ENCODE data around the gene PIK3R3.
"Not testable (repeated sequence)": the region's sequence is repeated elsewhere in the genome, so short reads cannot be mapped to it uniquely, and the experiment has no call there.

Gene PIK3R3

GRCh38 chr1:46065405-46065804, 67.0 kb downstream of the PIK3R3 start:
- Histone ChIP-seq H3K36me3 (ENCODE audit: control insufficient read depth in 2 of 2, insufficient read depth in 2 of 2, low read length in 2 of 2) (peaks cover 0 to 3% of the 10 kb centered on the region in 2 donors), H3K27me3 (ENCODE audit: control insufficient read depth in 1 of 2, insufficient read depth in 2 of 2, low read length in 2 of 2) (no peaks in the 10 kb centered on the region), H3K27ac (ENCODE audit: low read length) (no peak overlapping the region), H3K9ac (ENCODE audit: low read length in 2 of 2) (no peak overlapping the region), H3K4me1 (ENCODE audit: control insufficient read depth, insufficient read depth, low read length) (no peaks in the 10 kb centered on the region), H3K9me3 (ENCODE audit: control insufficient read depth in 2 of 2, low read length in 2 of 2) (no peaks in the 10 kb centered on the region), H3K4me3 (ENCODE audit: low read length in 2 of 2) (no peak overlapping the region)

- Histone ChIP-seq H3K27me3 (ENCODE audit: control insufficient read depth in 1 of 2, insufficient read depth in 2 of 2, low read length in 2 of 2) (no peaks in the 10 kb centered on the region), H3K27ac (ENCODE audit: low read length) (no peak overlapping the region), H3K36me3 (ENCODE audit: control insufficient read depth in 2 of 2, insufficient read depth in 2 of 2, low read length in 2 of 2) (peaks cover 0 to 3% of the 10 kb centered on the region in 2 donors), H3K9me3 (ENCODE audit: control insufficient read depth in 2 of 2, low read length in 2 of 2) (no peaks in the 10 kb centered on the region), H3K4me1 (ENCODE audit: control insufficient read depth, insufficient read depth, low read length) (no peaks in the 10 kb centered on the region), H3K4me3 (ENCODE audit: low read length in 2 of 2) (no peak overlapping the region), H3K9ac (ENCODE audit: low read length in 2 of 2) (no peak overlapping the region)
These were observed 67.7 kb downstream of the PIK3R3 start for GRCh38 chr1:46064708-46065107.

GRCh38 chr1:46062651-46063319, 69.6 kb downstream of the PIK3R3 start:
- Histone ChIP-seq H3K36me3 (ENCODE audit: control insufficient read depth in 2 of 2, insufficient read depth in 2 of 2, low read length in 2 of 2) (peaks cover 0 to 3% of the 10 kb centered on the region in 2 donors), H3K4me3 (ENCODE audit: low read length in 2 of 2) (no peak overlapping the region), H3K9ac (ENCODE audit: low read length in 2 of 2) (no peak overlapping the region), H3K27ac (ENCODE audit: low read length) (no peak overlapping the region), H3K4me1 (ENCODE audit: control insufficient read depth, insufficient read depth, low read length) (no peaks in the 10 kb centered on the region), H3K27me3 (ENCODE audit: control insufficient read depth in 1 of 2, insufficient read depth in 2 of 2, low read length in 2 of 2) (no peaks in the 10 kb centered on the region), H3K9me3 (ENCODE audit: control insufficient read depth in 2 of 2, low read length in 2 of 2) (no peaks in the 10 kb centered on the region)

GRCh38 chr1:46061146-46061545, 71.3 kb downstream of the PIK3R3 start:
- no peak overlapping the region for H3K9ac ChIP-seq (ENCODE audit: low read length in 2 of 2)
- H3K4me1 ChIP-seq (ENCODE audit: control insufficient read depth, insufficient read depth, low read length) = no peaks in the 10 kb centered on the region
- no peak overlapping the region for H3K4me3 ChIP-seq (ENCODE audit: low read length in 2 of 2)
- no peak overlapping the region for H3K27ac ChIP-seq (ENCODE audit: low read length)
- no peaks in the 10 kb centered on the region for H3K27me3 ChIP-seq (ENCODE audit: control insufficient read depth in 1 of 2, insufficient read depth in 2 of 2, low read length in 2 of 2)
- H3K9me3 ChIP-seq (ENCODE audit: control insufficient read depth in 2 of 2, low read length in 2 of 2) = no peaks in the 10 kb centered on the region
- H3K36me3 ChIP-seq (ENCODE audit: control insufficient read depth in 2 of 2, insufficient read depth in 2 of 2, low read length in 2 of 2) = peaks cover 0 to 3% of the 10 kb centered on the region in 2 donors

- no peak overlapping the region for H3K4me3 ChIP-seq (ENCODE audit: low read length in 2 of 2)
- H3K27me3 ChIP-seq (ENCODE audit: control insufficient read depth in 1 of 2, insufficient read depth in 2 of 2, low read length in 2 of 2) = no peaks in the 10 kb centered on the region
- no peak overlapping the region for H3K9ac ChIP-seq (ENCODE audit: low read length in 2 of 2)
- no peaks in the 10 kb centered on the region for H3K4me1 ChIP-seq (ENCODE audit: control insufficient read depth, insufficient read depth, low read length)
- peaks cover 0 to 3% of the 10 kb centered on the region in 2 donors for H3K36me3 ChIP-seq (ENCODE audit: control insufficient read depth in 2 of 2, insufficient read depth in 2 of 2, low read length in 2 of 2)
- no peaks in the 10 kb centered on the region for H3K9me3 ChIP-seq (ENCODE audit: control insufficient read depth in 2 of 2, low read length in 2 of 2)
- no peak overlapping the region for H3K27ac ChIP-seq (ENCODE audit: low read length)
These were observed 73.5 kb downstream of the PIK3R3 start for GRCh38 chr1:46058936-46059335.

GRCh38 chr1:46057781-46058180, 74.6 kb downstream of the PIK3R3 start:
- Histone ChIP-seq H3K27ac (ENCODE audit: low read length) (no peak overlapping the region), H3K4me3 (ENCODE audit: low read length in 2 of 2) (no peak overlapping the region), H3K27me3 (ENCODE audit: control insufficient read depth in 1 of 2, insufficient read depth in 2 of 2, low read length in 2 of 2) (no peaks in the 10 kb centered on the region), H3K9me3 (ENCODE audit: control insufficient read depth in 2 of 2, low read length in 2 of 2) (no peaks in the 10 kb centered on the region), H3K4me1 (ENCODE audit: control insufficient read depth, insufficient read depth, low read length) (no peaks in the 10 kb centered on the region), H3K9ac (ENCODE audit: low read length in 2 of 2) (no peak overlapping the region), H3K36me3 (ENCODE audit: control insufficient read depth in 2 of 2, insufficient read depth in 2 of 2, low read length in 2 of 2) (peaks cover 0 to 3% of the 10 kb centered on the region in 2 donors)

GRCh38 chr1:46057215-46057614, 75.2 kb downstream of the PIK3R3 start:
- not testable (repeated sequence) for H3K27ac ChIP-seq (ENCODE audit: low read length); H3K36me3 ChIP-seq (ENCODE audit: control insufficient read depth in 2 of 2, insufficient read depth in 2 of 2, low read length in 2 of 2); H3K27me3 ChIP-seq (ENCODE audit: control insufficient read depth in 1 of 2, insufficient read depth in 2 of 2, low read length in 2 of 2); H3K4me1 ChIP-seq (ENCODE audit: control insufficient read depth, insufficient read depth, low read length); H3K9ac ChIP-seq (ENCODE audit: low read length in 2 of 2); H3K9me3 ChIP-seq (ENCODE audit: control insufficient read depth in 2 of 2, low read length in 2 of 2); H3K4me3 ChIP-seq (ENCODE audit: low read length in 2 of 2)

- Histone ChIP-seq H3K4me1 (ENCODE audit: control insufficient read depth, insufficient read depth, low read length) (no peaks in the 10 kb centered on the region), H3K4me3 (ENCODE audit: low read length in 2 of 2) (no peak overlapping the region), H3K36me3 (ENCODE audit: control insufficient read depth in 2 of 2, insufficient read depth in 2 of 2, low read length in 2 of 2) (peaks cover 0 to 3% of the 10 kb centered on the region in 2 donors), H3K9me3 (ENCODE audit: control insufficient read depth in 2 of 2, low read length in 2 of 2) (no peaks in the 10 kb centered on the region), H3K27ac (ENCODE audit: low read length) (no peak overlapping the region), H3K9ac (ENCODE audit: low read length in 2 of 2) (no peak overlapping the region), H3K27me3 (ENCODE audit: control insufficient read depth in 1 of 2, insufficient read depth in 2 of 2, low read length in 2 of 2) (no peaks in the 10 kb centered on the region)
These were observed 76.1 kb downstream of the PIK3R3 start for GRCh38 chr1:46056325-46056724.

GRCh38 chr1:46053734-46054133, 78.7 kb downstream of the PIK3R3 start:
- Histone ChIP-seq H3K27ac (ENCODE audit: low read length) (no peak overlapping the region), H3K27me3 (ENCODE audit: control insufficient read depth in 1 of 2, insufficient read depth in 2 of 2, low read length in 2 of 2) (no peaks in the 10 kb centered on the region), H3K9me3 (ENCODE audit: control insufficient read depth in 2 of 2, low read length in 2 of 2) (no peaks in the 10 kb centered on the region), H3K36me3 (ENCODE audit: control insufficient read depth in 2 of 2, insufficient read depth in 2 of 2, low read length in 2 of 2) (no peaks in the 10 kb centered on the region), H3K4me3 (ENCODE audit: low read length in 2 of 2) (no peak overlapping the region), H3K9ac (ENCODE audit: low read length in 2 of 2) (no peak overlapping the region), H3K4me1 (ENCODE audit: control insufficient read depth, insufficient read depth, low read length) (no peaks in the 10 kb centered on the region)

GRCh38 chr1:46044116-46044515, 88.3 kb downstream of the PIK3R3 start:
- H3K9ac ChIP-seq (ENCODE audit: low read length in 2 of 2) = no peak overlapping the region
- no peaks in the 10 kb centered on the region for H3K27me3 ChIP-seq (ENCODE audit: control insufficient read depth in 1 of 2, insufficient read depth in 2 of 2, low read length in 2 of 2)
- no peak overlapping the region for H3K27ac ChIP-seq (ENCODE audit: low read length)
- no peaks in the 10 kb centered on the region for H3K9me3 ChIP-seq (ENCODE audit: control insufficient read depth in 2 of 2, low read length in 2 of 2)
- peaks cover 6% of the 10 kb centered on the region for H3K4me1 ChIP-seq (ENCODE audit: control insufficient read depth, insufficient read depth, low read length)
- no peaks in the 10 kb centered on the region for H3K36me3 ChIP-seq (ENCODE audit: control insufficient read depth in 2 of 2, insufficient read depth in 2 of 2, low read length in 2 of 2)
- no peak overlapping the region for H3K4me3 ChIP-seq (ENCODE audit: low read length in 2 of 2)

- H3K9me3 ChIP-seq (ENCODE audit: control insufficient read depth in 2 of 2, low read length in 2 of 2) = no peaks in the 10 kb centered on the region
These were observed 88.9 kb downstream of the PIK3R3 start for GRCh38 chr1:46043458-46044017.

More at GRCh38 chr1:46043458-46044017, 88.9 kb downstream of the PIK3R3 start:
- peaks cover 6% of the 10 kb centered on the region for H3K4me1 ChIP-seq (ENCODE audit: control insufficient read depth, insufficient read depth, low read length)
- no peak overlapping the region for H3K4me3 ChIP-seq (ENCODE audit: low read length in 2 of 2)
- no peak overlapping the region for H3K9ac ChIP-seq (ENCODE audit: low read length in 2 of 2)
- H3K36me3 ChIP-seq (ENCODE audit: control insufficient read depth in 2 of 2, insufficient read depth in 2 of 2, low read length in 2 of 2) = no peaks in the 10 kb centered on the region
- no peaks in the 10 kb centered on the region for H3K27me3 ChIP-seq (ENCODE audit: control insufficient read depth in 1 of 2, insufficient read depth in 2 of 2, low read length in 2 of 2)
- H3K27ac ChIP-seq (ENCODE audit: low read length) = no peak overlapping the region

Data from stomach smooth muscle (tissue), 2 donors.